GM21737 (cell line): Measurements from ENCODE around the gene FUCA2.

Experiments used
- ATAC-seq: cut with Tn5 transposase; IDR thresholded peaks from one replicate; pipeline ENCODE4 v1.9.1; 2021; ENCODE audit warnings: mild to moderate bottlenecking, moderate library complexity; ENCODE audit not compliant: unreplicated experiment

The FUCA2 gene, protein sequence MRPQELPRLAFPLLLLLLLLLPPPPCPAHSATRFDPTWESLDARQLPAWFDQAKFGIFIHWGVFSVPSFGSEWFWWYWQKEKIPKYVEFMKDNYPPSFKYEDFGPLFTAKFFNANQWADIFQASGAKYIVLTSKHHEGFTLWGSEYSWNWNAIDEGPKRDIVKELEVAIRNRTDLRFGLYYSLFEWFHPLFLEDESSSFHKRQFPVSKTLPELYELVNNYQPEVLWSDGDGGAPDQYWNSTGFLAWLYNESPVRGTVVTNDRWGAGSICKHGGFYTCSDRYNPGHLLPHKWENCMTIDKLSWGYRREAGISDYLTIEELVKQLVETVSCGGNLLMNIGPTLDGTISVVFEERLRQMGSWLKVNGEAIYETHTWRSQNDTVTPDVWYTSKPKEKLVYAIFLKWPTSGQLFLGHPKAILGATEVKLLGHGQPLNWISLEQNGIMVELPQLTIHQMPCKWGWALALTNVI

DNA sequence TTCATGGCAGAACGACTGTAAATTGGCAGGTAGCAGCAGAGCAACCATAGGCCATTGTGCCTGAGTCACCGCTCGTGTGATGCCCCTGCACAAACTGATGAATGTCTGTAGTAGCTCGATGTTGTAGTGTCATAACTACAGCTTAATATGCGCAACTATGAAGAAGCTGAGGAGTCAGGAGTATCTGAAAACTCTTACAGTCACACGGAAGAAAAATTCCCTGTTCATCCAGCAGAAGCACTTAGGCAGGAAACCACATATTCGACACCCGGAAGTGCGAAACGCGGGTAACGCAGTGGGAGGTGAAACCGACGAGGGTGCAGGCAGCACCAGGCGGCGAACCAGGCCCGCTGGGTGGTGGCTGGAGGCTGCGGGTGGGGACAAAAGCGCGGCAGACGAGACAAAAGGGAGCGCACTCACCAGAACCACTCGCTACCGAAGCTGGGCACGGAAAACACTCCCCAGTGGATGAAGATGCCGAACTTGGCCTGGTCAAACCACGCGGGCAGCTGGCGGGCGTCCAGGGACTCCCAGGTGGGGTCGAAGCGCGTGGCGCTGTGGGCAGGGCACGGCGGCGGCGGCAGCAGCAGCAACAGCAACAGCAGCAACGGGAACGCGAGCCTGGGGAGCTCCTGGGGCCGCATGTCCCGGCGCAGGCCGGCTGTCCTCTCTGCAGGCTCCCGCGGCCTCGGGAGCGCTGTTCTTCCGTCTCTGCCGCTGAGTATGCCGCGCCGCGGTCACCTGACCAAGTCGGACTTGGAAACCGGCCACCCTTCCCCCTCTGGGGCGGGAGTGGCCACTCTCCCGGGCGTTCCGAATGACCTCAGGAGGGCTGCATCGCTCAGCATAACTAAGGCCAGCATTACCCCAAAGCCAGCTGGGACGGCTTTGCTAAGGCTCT, at the start of gene FUCA2:
FUCA2 (minus strand) TSS at position 730 of the 901 bp plus-strand sequence; CDS start at position 644, 86 bp downstream.
- ATAC-seq: peak; percentile 62

DNA sequence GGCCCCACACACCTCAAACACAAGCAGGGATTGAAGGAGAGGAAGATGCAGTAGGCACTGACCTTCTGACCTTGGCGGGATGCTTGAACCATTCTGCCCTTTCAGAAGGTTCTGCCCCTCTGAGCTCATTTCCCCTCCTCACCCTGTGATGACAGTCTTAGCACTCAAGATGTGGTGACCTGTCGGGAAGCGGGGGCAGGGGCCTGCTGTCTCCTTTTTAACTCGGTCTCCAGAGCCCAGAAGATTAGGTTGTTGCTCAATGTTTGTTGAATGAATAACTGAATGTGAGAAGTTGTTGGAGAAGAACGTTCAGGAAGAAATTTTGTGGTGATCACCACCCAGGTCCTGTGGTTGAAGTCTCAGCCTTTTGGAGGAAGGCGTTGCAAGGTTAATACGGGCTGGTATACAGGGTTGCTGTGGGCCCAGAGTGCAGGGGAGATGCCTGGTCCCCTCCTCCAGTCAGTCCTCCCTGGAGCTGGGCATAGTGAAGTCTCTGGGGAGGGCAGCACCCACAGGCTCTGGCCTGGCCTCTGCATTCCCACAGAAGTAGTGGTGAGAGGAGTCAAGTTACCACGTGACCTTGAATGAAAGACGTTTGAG, 49.7 kb upstream of the FUCA2 start:
- no peak for ATAC-seq

DNA sequence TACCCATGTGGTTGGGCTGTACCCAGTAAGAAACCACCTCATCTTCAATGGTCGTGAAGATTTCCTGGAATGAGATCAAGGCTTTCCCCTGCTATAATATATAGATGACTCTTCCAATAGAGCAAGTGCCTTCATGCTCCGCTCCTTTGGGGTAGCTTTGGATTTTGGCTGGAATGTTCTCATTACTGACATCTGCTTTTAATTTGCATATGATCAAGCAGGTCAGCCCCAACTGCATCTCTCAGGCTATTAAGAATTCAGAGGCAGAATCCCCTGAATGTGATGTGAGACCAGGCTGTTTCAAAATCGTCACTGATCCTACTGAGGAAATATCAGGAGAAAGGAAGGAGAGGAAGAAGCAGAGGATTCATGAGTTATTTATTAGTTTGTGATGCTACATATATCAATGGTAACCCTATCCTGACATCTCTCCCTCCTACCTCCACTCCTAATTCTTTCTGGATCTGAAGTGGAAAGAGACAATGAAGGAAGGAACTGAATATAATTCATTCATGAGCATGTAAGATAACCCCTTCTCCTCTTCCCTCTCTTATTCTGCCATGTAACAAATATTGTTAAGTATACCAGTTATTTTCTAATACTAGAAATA, 47.6 kb upstream of the FUCA2 start:
- no peak for ATAC-seq

DNA sequence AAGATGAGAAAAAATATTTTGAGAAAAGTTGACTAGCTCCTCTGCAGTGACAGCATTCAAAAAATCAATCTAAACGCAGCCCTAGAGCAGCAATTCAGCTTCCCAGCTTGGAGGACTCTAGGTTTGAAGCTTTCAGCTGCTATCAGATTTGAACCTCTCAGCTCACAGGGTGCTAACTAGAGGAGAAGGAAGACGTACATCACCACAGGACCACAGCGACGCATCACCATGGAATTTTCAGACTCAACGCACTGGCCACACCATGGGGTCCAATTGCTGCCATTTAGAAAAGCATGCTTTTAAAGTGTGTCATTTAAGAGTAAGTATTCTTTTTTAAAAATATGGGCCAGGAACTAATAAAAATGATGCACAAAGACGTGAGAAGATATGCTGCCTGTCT, 45.0 kb upstream of the FUCA2 start:
- no peak for ATAC-seq

DNA sequence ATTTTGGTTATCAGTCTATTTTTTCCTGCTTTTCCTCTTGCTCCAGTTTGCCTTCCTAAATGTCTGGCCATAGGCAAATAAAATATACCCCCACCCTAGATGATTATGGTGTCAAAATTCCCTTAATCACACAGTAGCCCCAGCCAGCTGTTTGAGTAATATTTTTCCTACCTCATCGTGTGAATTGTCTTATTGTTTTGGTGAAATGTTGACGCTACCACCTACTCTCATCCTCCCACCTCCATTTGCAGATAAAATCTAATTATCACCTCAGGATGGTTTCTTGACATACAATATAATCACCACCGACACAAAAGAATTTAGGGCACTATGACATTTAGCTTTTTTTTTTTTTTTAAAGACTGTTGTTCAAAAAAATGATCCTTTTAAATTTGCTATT, 44.1 kb upstream of the FUCA2 start:
- no peak for ATAC-seq

DNA sequence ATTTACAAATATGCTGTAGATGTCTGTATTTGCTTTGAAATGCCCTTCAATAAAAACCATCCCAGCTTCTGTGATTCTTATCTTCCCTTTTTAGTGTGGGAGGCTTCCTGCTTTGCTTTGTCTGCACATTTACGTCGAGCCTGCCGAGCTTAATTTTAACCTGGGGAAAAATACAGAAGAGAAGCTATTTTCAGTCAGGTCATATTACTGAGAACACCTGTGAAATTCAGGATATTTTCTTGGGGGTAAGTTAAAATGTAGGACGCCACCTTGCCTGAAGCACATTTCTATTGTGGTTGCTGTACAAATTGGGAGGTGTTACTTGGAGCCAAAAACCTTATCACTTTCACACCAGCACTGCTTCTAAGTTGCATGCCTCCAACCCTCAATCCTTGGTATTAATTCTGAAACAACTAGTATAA, 43.6 kb upstream of the FUCA2 start:
- ATAC-seq: no peak

DNA sequence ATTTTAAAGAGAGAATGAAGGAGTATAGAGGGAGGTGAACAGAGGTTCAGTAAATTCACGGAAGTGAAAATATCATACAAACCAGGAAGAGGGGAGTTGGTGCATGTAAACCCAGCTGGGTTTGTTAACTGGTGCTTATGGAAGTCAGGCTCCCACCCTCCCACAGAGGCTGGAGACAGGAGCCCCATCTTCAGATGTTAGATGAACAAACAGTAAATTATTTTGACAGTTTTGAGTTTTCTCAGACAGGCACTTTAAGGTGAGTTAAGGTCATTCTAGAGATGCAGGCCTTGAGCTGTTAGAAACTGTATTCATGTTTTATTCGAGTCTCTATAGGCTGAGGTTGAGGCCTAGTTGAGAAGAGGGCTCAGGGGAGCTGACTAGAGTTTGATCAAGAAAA, 41.8 kb upstream of the FUCA2 start:
- ATAC-seq: no peak

DNA sequence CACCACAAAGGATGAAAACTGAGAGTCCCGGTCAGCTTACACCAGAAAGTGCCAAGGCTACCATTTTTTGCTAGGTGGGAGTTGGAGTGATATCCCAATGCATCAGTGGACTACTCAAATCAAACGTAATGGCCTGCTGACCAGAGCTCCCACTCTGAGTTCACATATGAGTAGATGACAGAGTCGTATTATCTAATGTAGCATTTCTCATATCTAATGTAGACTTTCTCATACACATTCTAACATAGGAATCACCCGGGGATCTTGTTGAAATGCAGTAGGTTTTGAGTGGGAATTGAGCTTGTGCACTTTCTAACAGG, 38.4 kb upstream of the FUCA2 start:
- ATAC-seq: no peak

DNA sequence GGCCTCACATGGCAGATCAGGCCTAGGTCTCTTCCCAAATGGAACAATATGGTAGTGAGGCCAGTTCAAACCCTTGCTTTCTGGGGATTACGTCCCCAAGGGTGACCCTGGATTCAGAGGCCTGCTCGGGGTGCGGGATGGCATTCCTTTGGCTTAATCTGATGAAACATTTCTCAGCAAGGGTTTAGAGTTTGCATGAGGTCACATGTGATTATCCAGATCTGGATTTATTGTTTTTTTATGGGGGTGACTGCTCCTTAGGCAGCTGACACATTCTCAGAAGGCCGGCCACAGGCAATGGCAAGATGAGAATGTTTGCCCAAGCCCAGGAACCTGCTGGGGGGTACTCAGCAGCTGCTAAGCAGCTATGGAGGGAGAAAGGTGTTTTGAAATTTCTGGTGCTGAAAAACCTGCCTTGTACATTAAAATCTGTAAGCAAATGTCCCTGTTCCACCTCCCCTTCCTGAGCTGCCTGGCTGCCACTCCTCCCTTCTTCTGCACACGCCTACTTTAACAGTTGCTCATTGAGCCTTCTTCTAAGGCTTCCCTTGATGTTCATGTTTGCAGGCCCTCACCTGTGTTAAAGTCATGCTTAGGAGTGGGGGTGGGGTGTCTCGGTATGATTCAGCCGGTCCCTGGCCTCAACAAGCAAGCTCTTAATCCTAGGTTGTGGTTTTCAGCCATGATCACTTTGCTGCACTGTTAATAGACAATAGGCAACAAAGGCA, 37.9 kb upstream of the FUCA2 start:
- no peak for ATAC-seq

DNA sequence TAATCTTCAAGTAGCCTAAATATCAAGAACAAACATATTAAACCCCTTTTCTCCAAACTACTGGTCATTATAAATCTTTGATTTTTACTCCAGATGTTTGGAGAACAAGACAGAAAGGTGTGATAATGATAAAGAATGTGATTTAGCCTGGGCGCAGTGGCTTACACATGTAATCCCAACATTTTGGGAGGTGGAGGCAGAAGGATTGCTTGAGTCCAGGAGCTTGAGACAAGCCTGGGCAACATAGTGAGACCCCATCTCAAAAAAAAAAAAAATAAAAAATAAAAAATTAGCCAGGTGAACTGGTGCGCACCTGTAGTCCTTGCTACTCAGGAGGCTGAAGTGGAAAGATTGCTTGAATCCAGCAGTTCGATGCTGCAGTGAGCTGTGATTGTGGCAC, 35.1 kb upstream of the FUCA2 start:
- ATAC-seq: no peak

DNA sequence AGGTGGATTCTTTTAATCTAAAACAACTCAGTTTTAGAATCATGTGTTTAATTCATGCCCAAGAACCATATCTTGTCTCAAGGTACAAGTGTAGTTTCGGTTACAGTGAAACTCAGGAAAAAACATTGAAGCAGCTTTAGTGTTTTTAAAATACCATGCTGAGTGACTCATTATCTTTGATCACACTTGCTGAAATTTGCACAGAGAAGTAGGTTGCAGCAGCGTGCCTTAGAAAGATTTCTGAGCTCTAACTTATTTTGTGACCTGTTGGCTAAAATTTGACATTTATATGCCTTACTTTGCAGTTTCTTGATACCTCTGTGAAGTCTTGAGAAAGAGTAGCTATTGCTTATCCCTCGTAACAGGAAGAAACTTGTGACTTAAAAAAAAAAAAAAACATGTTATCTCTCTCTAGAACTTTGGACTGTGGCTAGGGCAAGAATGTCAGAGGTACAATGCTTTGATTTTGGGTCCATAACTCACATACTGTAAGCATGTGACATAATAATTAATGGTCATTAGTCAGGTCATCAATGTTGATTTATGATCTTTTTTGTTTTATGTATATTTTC, 34.5 kb upstream of the FUCA2 start:
- ATAC-seq: no peak

DNA sequence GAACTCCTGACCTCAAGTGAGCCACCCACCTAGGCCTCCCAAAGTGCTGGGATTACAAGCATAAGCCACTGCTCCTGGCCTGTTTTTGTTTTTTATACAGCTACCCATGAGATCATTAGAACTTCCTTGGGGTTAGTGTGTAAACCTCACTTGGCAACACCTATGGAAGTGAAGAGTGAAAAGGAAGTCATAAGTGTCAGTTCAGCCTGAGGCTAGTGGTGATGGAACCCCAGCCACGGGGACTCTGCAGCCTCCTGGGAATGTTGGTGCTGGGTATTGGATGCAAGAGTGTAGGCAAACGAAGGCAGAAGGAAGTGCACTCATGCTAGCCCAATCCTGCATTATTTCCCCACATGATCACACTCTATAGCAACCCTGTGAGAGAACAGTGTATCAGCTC, 33.6 kb upstream of the FUCA2 start:
- ATAC-seq: no peak

DNA sequence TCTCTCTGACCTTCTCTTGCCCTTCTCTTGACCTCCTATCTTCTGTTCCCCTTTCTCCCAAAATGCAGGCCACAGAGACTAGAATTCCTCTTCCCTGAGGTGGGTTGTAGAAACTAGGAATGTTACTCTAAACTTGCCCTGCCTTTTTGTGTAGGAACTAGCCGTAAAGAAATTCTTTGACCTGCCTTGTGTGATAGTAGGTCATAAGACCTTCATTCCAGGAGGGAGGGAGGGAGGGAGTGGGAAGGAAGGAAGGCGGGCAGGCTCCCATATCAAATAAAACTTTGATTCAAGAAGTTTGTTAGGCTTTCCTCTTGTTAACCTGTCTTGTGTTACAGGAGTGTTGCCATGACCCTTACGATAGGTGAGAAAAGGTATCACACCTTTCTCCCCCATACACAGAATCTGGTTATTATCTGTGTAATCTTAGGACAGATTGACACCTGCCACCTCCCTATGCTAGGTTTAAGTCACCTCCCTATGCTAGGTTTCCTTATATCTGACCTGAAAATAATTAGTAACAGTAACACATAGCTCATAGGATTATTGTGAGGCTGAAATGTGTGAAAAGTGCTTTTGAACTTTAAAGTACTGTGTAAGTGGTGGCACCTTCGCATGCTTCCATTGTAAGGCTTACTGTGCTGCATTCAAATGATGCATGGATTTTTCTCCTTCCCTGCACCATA, 32.6 kb upstream of the FUCA2 start:
- ATAC-seq: no peak

DNA sequence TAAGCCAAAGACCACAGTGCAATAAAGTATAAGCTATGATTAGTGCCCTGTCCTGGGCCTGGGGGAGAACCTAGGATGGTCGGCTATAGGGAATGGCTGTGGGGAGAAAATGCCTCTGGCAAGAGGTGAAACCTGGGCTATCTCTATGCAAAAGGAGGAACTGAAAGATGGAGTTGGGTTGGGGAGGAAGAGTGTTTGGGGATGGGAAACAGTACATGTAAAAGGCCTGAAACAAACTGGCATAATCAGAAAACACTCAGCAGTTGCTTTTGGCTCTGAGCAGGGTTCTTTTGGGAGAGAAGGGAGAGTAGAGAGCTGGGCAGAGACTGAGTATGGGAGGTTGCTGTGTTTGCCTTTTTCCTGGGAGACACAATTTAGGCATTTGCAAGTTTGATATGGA, 31.9 kb upstream of the FUCA2 start:
- ATAC-seq: no peak

DNA sequence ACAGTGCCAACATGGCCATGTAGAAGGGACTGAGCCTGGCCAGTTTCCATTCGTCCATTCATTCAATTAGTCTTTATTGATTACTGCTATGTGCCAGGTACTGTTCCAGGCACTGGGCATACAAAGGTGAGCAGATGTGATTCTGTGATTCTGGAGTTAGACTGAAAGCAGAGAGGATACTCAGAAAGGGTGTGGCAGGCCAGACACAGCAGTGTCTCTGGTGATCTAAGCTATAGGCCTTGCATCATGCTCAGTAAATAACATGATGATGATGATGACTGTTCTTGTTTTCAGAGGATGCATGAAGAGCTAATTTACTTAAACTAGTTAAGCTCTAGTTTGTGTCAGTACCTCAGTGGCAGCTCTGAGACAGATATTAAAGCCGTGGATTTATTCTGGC, 31.4 kb upstream of the FUCA2 start:
- ATAC-seq: no peak

DNA sequence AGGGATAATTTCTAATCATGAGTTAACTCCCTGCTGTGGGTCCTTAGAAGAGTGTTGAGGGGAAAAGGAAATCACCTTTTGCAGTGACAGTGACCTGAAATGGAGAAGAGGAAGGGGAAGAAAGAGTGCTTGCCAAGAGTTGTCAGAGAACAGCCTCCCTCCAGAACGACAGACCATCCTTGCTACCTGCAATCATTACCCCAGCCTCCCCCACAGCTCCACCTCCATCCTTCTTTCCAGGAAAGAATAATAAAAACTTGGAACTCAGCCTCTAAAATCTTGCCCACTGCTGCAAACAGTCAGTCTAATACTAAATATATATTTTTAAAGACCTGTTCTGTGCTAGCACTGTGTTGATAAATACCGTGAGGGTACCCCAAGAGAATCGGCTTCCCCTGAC, 28.7 kb upstream of the FUCA2 start:
- ATAC-seq: no peak

DNA sequence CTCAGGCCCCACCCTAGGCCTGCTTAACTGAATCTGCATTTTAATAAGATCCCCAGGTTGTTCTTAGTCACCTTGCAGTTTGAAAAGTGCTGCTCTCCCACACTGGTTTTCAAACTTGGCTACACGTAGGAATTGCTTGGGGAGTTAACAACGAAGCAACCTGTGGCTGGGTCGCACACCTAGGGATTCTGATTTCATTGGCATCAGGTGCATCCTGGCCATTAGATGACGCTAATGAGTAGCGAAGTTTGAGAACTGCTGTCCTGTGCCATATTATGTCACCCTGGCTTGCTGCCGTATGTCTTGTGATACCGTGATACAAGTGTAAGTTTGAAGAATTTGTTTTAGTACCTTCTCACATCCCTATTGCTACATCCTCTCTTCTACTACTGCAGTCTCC, 28.2 kb upstream of the FUCA2 start:
- ATAC-seq: no peak

DNA sequence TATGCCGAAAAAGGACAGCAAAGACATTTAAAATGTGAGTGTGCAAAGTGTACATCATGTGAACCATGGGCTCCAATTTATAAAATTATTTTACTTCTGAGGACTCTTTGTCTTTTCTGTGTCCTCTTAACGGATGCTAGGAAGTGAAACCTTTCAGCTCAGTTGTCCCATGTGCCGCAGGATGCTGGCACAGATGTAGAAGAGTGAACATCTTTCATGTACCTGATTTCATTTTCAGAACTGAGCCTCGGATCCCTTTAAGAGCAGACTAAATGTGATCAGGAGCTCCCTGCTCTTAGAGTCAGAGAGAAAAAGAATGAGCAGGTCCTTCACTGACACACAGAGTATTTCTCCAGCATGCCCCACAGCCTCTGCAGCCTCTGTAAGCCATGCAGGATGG, 27.6 kb upstream of the FUCA2 start:
- ATAC-seq: no peak

DNA sequence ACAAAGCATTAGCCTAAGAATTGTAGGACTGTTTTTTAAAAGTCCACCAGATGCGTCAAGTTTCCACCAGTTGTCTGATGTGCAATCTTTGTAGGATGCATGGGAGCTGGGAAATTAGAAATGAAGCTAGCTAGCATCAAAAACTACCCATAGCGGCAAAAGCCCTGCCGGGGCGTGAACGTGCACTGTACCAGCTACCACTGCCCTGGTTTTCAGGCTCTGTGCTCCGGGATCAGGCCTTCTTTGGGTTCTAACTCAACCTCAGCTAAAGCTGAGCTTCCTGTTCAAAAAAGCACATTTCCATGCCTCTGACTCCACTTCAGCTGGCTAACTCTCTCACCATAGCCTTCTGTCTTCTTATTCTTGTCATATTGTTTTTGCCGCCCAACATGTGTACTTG, 26.9 kb upstream of the FUCA2 start:
- no peak for ATAC-seq
